H9 (cell line): Measurements from ENCODE around the gene WDR75. TPM values are rescaled to one million over a fixed set of nuclear protein-coding genes. Genes with fewer than 3 reads are reported as not detected.

ENCODE experiments used
- DNase-seq: peaks from one replicate; pipeline ENCODE4 v3.0.0-alpha.2; 2017
- H2AFZ ChIP-seq: one replicate; pipeline ENCODE4 v1.6.1; 2013; ENCODE audit warnings: mild to moderate bottlenecking, low read length, control low read depth, moderate library complexity
- H2AK5ac ChIP-seq: 2 replicates; pipeline ENCODE4 v1.6.1; 2013; ENCODE audit warnings: low read length, control low read depth, mixed read lengths; ENCODE audit not compliant: insufficient read length
- H2BK120ac ChIP-seq: one replicate; pipeline ENCODE4 v1.6.1; 2013; ENCODE audit warnings: low read depth, mild to moderate bottlenecking, low read length, control low read depth, inconsistent platforms; ENCODE audit not compliant: poor library complexity, severe bottlenecking
- H2BK12ac ChIP-seq: 2 replicates; pipeline ENCODE4 v1.6.1; 2013; ENCODE audit warnings: low read length, control low read depth, mixed read lengths, low read depth; ENCODE audit not compliant: insufficient read length
- H2BK15ac ChIP-seq: 2 replicates; pipeline ENCODE4 v1.6.1; 2013; ENCODE audit warnings: low read depth, low read length, control low read depth
- H2BK20ac ChIP-seq: one replicate; pipeline ENCODE4 v1.6.1; 2013; ENCODE audit warnings: low read depth, mild to moderate bottlenecking, low read length, control low read depth, inconsistent platforms; ENCODE audit not compliant: poor library complexity, severe bottlenecking
- H2BK5ac ChIP-seq: 2 replicates; pipeline ENCODE4 v1.6.1; 2013; ENCODE audit warnings: low read length, control low read depth, mixed read lengths; ENCODE audit not compliant: insufficient read length
- H3K14ac ChIP-seq: 2 replicates; pipeline ENCODE4 v1.6.1; 2013; ENCODE audit warnings: low read length, control low read depth; ENCODE audit not compliant: insufficient read depth
- H3K18ac ChIP-seq: 2 replicates; pipeline ENCODE4 v1.6.1; 2013; ENCODE audit warnings: low read depth, mild to moderate bottlenecking, mixed read lengths, low read length, control low read depth; ENCODE audit not compliant: insufficient read length
- H3K23ac ChIP-seq: 2 replicates; pipeline ENCODE4 v1.6.1; 2013; ENCODE audit warnings: low read length, control low read depth, mixed read lengths, low read depth; ENCODE audit not compliant: insufficient read length
- H3K23me2 ChIP-seq: 2 replicates; pipeline ENCODE4 v1.6.1; 2013; ENCODE audit warnings: low read depth, mild to moderate bottlenecking, mixed read lengths, low read length, control low read depth; ENCODE audit not compliant: insufficient read length, poor library complexity, severe bottlenecking
- H3K27ac ChIP-seq: 2 replicates; pipeline ENCODE4 v1.5.1; 2013; ENCODE audit warnings: low read length, control low read depth, mixed read lengths, low read depth; ENCODE audit not compliant: insufficient read length
- H3K27me3 ChIP-seq: 2 replicates; pipeline ENCODE4 v1.6.1; 2013; ENCODE audit warnings: low read length, control low read depth, inconsistent platforms; ENCODE audit not compliant: insufficient read depth
- H3K4ac ChIP-seq: 2 replicates; pipeline ENCODE4 v1.6.1; 2013; ENCODE audit warnings: low read depth, mild to moderate bottlenecking, control low read depth, inconsistent platforms, low read length, moderate library complexity
- H3K4me1 ChIP-seq: 2 replicates; pipeline ENCODE4 v1.6.1; 2013; ENCODE audit warnings: low read length, control low read depth, inconsistent platforms; ENCODE audit not compliant: insufficient read depth
- H3K4me2 ChIP-seq: 2 replicates; pipeline ENCODE4 v1.6.1; 2013; ENCODE audit warnings: low read length, control low read depth, mixed read lengths; ENCODE audit not compliant: insufficient read length, insufficient read depth
- H3K56ac ChIP-seq: 2 replicates; pipeline ENCODE4 v1.6.1; 2013; ENCODE audit warnings: low read depth, mild to moderate bottlenecking, mixed read lengths, low read length, control low read depth; ENCODE audit not compliant: insufficient read length
- H3K79me1 ChIP-seq: 2 replicates; pipeline ENCODE4 v1.6.1; 2013; ENCODE audit warnings: low read depth, mild to moderate bottlenecking, moderate library complexity, low read length, control low read depth, inconsistent platforms; ENCODE audit not compliant: insufficient read depth, poor library complexity, severe bottlenecking
- H3K79me2 ChIP-seq: 2 replicates; pipeline ENCODE4 v1.6.1; 2013; ENCODE audit warnings: low read length, control low read depth, inconsistent platforms; ENCODE audit not compliant: insufficient read depth
- H3K9ac ChIP-seq: 2 replicates; pipeline ENCODE4 v1.6.1; 2013; ENCODE audit warnings: low read length, control low read depth, mixed read lengths; ENCODE audit not compliant: insufficient read length; ENCODE audit errors: extremely low read depth
- H3K9me3 ChIP-seq: one replicate; pipeline ENCODE4 v1.6.1; 2013; ENCODE audit warnings: low read depth, low read length, inconsistent platforms; ENCODE audit not compliant: control insufficient read depth
- H3T11ph ChIP-seq: one replicate; pipeline ENCODE4 v1.6.1; 2013; ENCODE audit warnings: mild to moderate bottlenecking, low read length, control low read depth, inconsistent platforms
- H4K20me1 ChIP-seq: one replicate; pipeline ENCODE4 v1.6.1; 2013; ENCODE audit not compliant: control insufficient read depth, insufficient read length, insufficient read depth
- H4K5ac ChIP-seq: 2 replicates; pipeline ENCODE4 v1.6.1; 2013; ENCODE audit warnings: low read depth, mild to moderate bottlenecking, mixed read lengths, low read length, control low read depth; ENCODE audit not compliant: insufficient read length
- H4K8ac ChIP-seq: replicated peaks from 2 replicates; pipeline ENCODE4 v1.6.1; 2013; ENCODE audit warnings: low read length, control low read depth, mixed read lengths, low read depth; ENCODE audit not compliant: insufficient read length
- H4K91ac ChIP-seq: 2 replicates; pipeline ENCODE4 v1.6.1; 2013; ENCODE audit warnings: low read depth, mild to moderate bottlenecking, moderate library complexity, mixed read lengths, low read length, control low read depth; ENCODE audit not compliant: insufficient read length
- H3K27ac Mint-ChIP-seq, 3 experiments: 2 replicates in 2 of 3; 3 replicates in 1 of 3; pipeline ENCODE4 v1.8.0; 2020 to 2021; ENCODE audit warnings: mixed read lengths in 3 of 3, mild to moderate bottlenecking in 1 of 3, moderate library complexity in 1 of 3
- H3K27me3 Mint-ChIP-seq: 2 replicates; pipeline ENCODE4 v1.8.0; 2021; ENCODE audit warnings: low read depth, mild to moderate bottlenecking, moderate library complexity, mixed read lengths
- H3K36me3 Mint-ChIP-seq, 3 experiments: 2 replicates in 2 of 3; 3 replicates in 1 of 3; pipeline ENCODE4 v1.8.0; 2020 to 2021; ENCODE audit warnings: low read depth in 3 of 3, mixed read lengths in 3 of 3; ENCODE audit not compliant: insufficient read depth in 1 of 3
- H3K4me1 Mint-ChIP-seq, 2 experiments: 2 replicates each; pipeline ENCODE4 v1.8.0; 2020; ENCODE audit warnings: mixed read lengths in 2 of 2
- H3K4me3 Mint-ChIP-seq, 2 experiments: 2 replicates in 1 of 2; 3 replicates in 1 of 2; pipeline ENCODE4 v1.8.0; 2020 to 2021; ENCODE audit warnings: mild to moderate bottlenecking in 2 of 2, mixed read lengths in 2 of 2, moderate library complexity in 1 of 2
- H3K9me3 Mint-ChIP-seq, 2 experiments: 2 replicates in 1 of 2; 3 replicates in 1 of 2; pipeline ENCODE4 v1.8.0; 2020; ENCODE audit warnings: mild to moderate bottlenecking in 2 of 2, mixed read lengths in 2 of 2, moderate library complexity in 1 of 2
- WGBS: extraction: QIAGEN DNeasy Blood & Tissue Kit; methylation state at CpG from one replicate; pipeline ENCODE4 v1.1.7; 2013; ENCODE audit warnings: missing lambda C conversion rate, low lambda C conversion rate, mixed read lengths; ENCODE audit not compliant: insufficient read length; ENCODE audit errors: extremely low coverage; 5-methylcytosine and 5-hydroxymethylcytosine counted together
- total RNA-seq: library from RNA; stranded (reverse); gene quantifications from 2 replicates; pipeline ENCODE4 v1.2.1, GENCODE V29; 2021
- TF ChIP-seq, protein P1 (sequence below): fragments of 200-600 bp; sonication (generic); conservative IDR thresholded peaks from 3 replicates; pipeline ENCODE4 v1.8.0; 2021; ENCODE audit warnings: antibody characterized with exemption, mild to moderate bottlenecking

Gene WDR75
- total RNA-seq, 1 experiment from 2014 or later, result 80.6 TPM

- no peaks in the 10 kb centered on the region for H3K79me1 ChIP-seq
- no peak overlapping the region for H2BK15ac ChIP-seq
- H3K23ac ChIP-seq, result no peak overlapping the region
- H4K5ac ChIP-seq, result no peak overlapping the region
- H3K27me3 ChIP-seq, result no peaks in the 10 kb centered on the region
- peaks cover 2% of the 10 kb centered on the region; the same call in 1 of the 2 replicates for H3K27me3 Mint-ChIP-seq
- no peak overlapping the region for H2BK12ac ChIP-seq
- H2BK5ac ChIP-seq, result no peak overlapping the region
- no peaks in the 10 kb centered on the region for H3K36me3 Mint-ChIP-seq
- TF ChIP-seq, protein P1, sequence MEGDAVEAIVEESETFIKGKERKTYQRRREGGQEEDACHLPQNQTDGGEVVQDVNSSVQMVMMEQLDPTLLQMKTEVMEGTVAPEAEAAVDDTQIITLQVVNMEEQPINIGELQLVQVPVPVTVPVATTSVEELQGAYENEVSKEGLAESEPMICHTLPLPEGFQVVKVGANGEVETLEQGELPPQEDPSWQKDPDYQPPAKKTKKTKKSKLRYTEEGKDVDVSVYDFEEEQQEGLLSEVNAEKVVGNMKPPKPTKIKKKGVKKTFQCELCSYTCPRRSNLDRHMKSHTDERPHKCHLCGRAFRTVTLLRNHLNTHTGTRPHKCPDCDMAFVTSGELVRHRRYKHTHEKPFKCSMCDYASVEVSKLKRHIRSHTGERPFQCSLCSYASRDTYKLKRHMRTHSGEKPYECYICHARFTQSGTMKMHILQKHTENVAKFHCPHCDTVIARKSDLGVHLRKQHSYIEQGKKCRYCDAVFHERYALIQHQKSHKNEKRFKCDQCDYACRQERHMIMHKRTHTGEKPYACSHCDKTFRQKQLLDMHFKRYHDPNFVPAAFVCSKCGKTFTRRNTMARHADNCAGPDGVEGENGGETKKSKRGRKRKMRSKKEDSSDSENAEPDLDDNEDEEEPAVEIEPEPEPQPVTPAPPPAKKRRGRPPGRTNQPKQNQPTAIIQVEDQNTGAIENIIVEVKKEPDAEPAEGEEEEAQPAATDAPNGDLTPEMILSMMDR, result no peak
- H3K23me2 ChIP-seq, result no peaks in the 10 kb centered on the region
- no peaks in the 10 kb centered on the region for H4K20me1 ChIP-seq
- no peak overlapping the region for H3K27ac ChIP-seq
- no peak overlapping the region for H3K4me2 ChIP-seq
- no peak overlapping the region for H3K4ac ChIP-seq
- no peak overlapping the region for H4K91ac ChIP-seq
- H2AK5ac ChIP-seq, result no peak overlapping the region
- H2AFZ ChIP-seq, result no peak overlapping the region
- peaks cover 4 to 5% of the 10 kb centered on the region in 2 experiments; a peak in 2 of 4 replicates for H3K4me1 Mint-ChIP-seq
- no peaks in the 10 kb centered on the region for H3K9me3 Mint-ChIP-seq
- no peaks in the 10 kb centered on the region for H3K79me2 ChIP-seq
- WGBS, result no CpG with 5 or more reads among the region's 4 CpGs
- no peak overlapping the region for H3K4me3 Mint-ChIP-seq
- no peak overlapping the region; a peak in 1 of 7 replicates for H3K27ac Mint-ChIP-seq
- H4K8ac ChIP-seq, result no peak overlapping the region
- no peak overlapping the region for H3K14ac ChIP-seq
- no peak for DNase-seq
- H3K9ac ChIP-seq, result no peak overlapping the region
- no peak overlapping the region for H2BK120ac ChIP-seq
- H3K56ac ChIP-seq, result no peak overlapping the region
- H3K9me3 ChIP-seq, result no peaks in the 10 kb centered on the region
- H3K4me1 ChIP-seq, result no peaks in the 10 kb centered on the region
- no peak overlapping the region for H3K18ac ChIP-seq
- no peak overlapping the region for H2BK20ac ChIP-seq
- no peak overlapping the region for H3T11ph ChIP-seq
Measured at GRCh38 chr2:189492451-189492850, 51.2 kb downstream of the WDR75 start.
